Measurements from ENCODE around the gene PPARG.

- TF ChIP-seq EZH2 (optimal IDR thresholded peaks at IDR 0.05; ENCODE audit: low read depth, low read length) (no peak), CTCF (IDR thresholded peaks at IDR 0.05; ENCODE audit: low read length) (no peak), EZH2phosphoT487 (IDR thresholded peaks at IDR 0.05; ENCODE audit: low read length) (no peak)
Observed at GRCh38 chr3:12294885-12295580, 6.2 kb downstream of the PPARG start.

Measured in MM.1S (cell line).